Left lung (tissue), 10 donors: ENCODE data around the gene RSPO3. TPM values are rescaled to one million over a fixed set of nuclear protein-coding genes. Genes with fewer than 3 reads are reported as not detected.

Experiments used
- ATAC-seq: fragments of 200-7000 bp; cut with Tn5 transposase; one replicate; pipeline ENCODE4 v1.9.1; 2020; ENCODE audit warnings: moderate library complexity
- DNase-seq, 4 donors: peaks; one replicate each; pipeline ENCODE4 v3.0.0-alpha.2; 2013 to 2020
- H3K27ac ChIP-seq, 2 donors: fragments of 200-600 bp; sonication (generic) in 1 of 2; one replicate each; pipeline versions ENCODE4 v1.5.0 to v1.8.0; 2020 to 2021
- H3K27me3 ChIP-seq, 2 donors: fragments of 200-600 bp; sonication (generic) in 1 of 2; one replicate each; pipeline versions ENCODE4 v1.5.0 to v1.8.0; 2020 to 2021
- H3K36me3 ChIP-seq, 2 donors: fragments of 200-600 bp; sonication (generic) in 1 of 2; one replicate each; pipeline versions ENCODE4 v1.5.0 to v1.8.0; 2020 to 2021
- H3K4me1 ChIP-seq, 2 donors: fragments of 200-600 bp; one replicate each; pipeline ENCODE4 v1.8.0; 2021
- H3K4me3 ChIP-seq, 2 donors: fragments of 200-600 bp; sonication (generic) in 1 of 2; one replicate each; pipeline versions ENCODE4 v1.5.0 to v1.8.0; 2020 to 2021; ENCODE audit warnings: mild to moderate bottlenecking in 1 of 2
- H3K9me3 ChIP-seq, 2 donors: fragments of 200-600 bp; sonication (generic) in 1 of 2; one replicate each; pipeline versions ENCODE4 v1.5.0 to v1.8.0; 2020 to 2021
- CTCF ChIP-seq, 2 donors: fragments of 200-600 bp; sonication (generic) in 1 of 2; IDR thresholded peaks; one replicate each; pipeline versions ENCODE4 v1.5.0 to v1.8.0; 2021; ENCODE audit warnings: antibody characterized with exemption in 2 of 2
- intact Hi-C, 2 donors: fragments of 100-400 bp; cut with DNase I; formaldehyde crosslinking; loops; one replicate each; pipeline versions ENCODE4 v1.11.2 to v1.14.2; 2022
- polyA plus RNA-seq, 6 donors: library from polyadenylated mRNA; unstranded; fragments of 120-200 nt; gene quantifications; one replicate each; pipeline ENCODE4 v1.2.1, GENCODE V29; 2013; ENCODE audit not compliant: insufficient read length in 6 of 6
- total RNA-seq, 2 donors: library from RNA; stranded (reverse); fragmentation: NEBNext Ultra II Directional; extraction: Animal tissue kit (Norgen Biotek cat#: 25700); gene quantifications; one replicate each; pipeline ENCODE4 v1.2.1, GENCODE V29; 2021
- donor health status: DM: no; HTN: yes; CAD: no.
- donor health status: DM: no; HTN: no; CAD: no.

The RSPO3 gene
- total and polyA plus RNA-seq, 8 donors = 4.9 to 12.9 (median 5.9) TPM

- TF ChIP-seq CTCF (IDR thresholded peaks at IDR 0.05) = no peak
- Histone ChIP-seq H3K9me3 (no peaks in the 10 kb centered on the region), H3K27me3 (no peaks in the 10 kb centered on the region), H3K36me3 (no peaks in the 10 kb centered on the region), H3K4me3 (no peak overlapping the region), H3K4me1 (no peaks in the 10 kb centered on the region), H3K27ac (no peak overlapping the region)
- intact Hi-C loops = no loop called here
- ATAC-seq (no peak), DNase-seq (no peak)
Measured at GRCh38 chr6:127162836-127163235, 44.4 kb downstream of the RSPO3 start.

GRCh38 chr6:127164036-127164435 lies 45.6 kb downstream of the RSPO3 start:
- no peak for DNase-seq

GRCh38 chr6:127164565-127164964 lies 46.1 kb downstream of the RSPO3 start:
- DNase-seq (no peak), ATAC-seq (no peak)
- no peaks in the 10 kb centered on the region for H3K27me3 ChIP-seq
- H3K36me3 ChIP-seq = no peaks in the 10 kb centered on the region
- intact Hi-C loops = no loop called here
- H3K4me3 ChIP-seq = no peak overlapping the region
- no peaks in the 10 kb centered on the region for H3K9me3 ChIP-seq
- TF ChIP-seq CTCF (IDR thresholded peaks at IDR 0.05) = no peak
- no peak overlapping the region for H3K27ac ChIP-seq
- H3K4me1 ChIP-seq = no peaks in the 10 kb centered on the region

More at GRCh38 chr6:127164036-127164435, 45.6 kb downstream of the RSPO3 start:
- Histone ChIP-seq H3K27ac (no peak overlapping the region), H3K4me1 (no peaks in the 10 kb centered on the region), H3K36me3 (no peaks in the 10 kb centered on the region), H3K27me3 (no peaks in the 10 kb centered on the region), H3K4me3 (no peak overlapping the region), H3K9me3 (no peaks in the 10 kb centered on the region)
- ATAC-seq = no peak
- intact Hi-C loops = no loop called here
- no peak for TF ChIP-seq CTCF (IDR thresholded peaks at IDR 0.05)

- DNase-seq (peak in 2 of 4 donors; percentile 28 to 54), ATAC-seq (no peak)
- no peak for TF ChIP-seq CTCF (IDR thresholded peaks at IDR 0.05)
- intact Hi-C loops = no loop called here
- Histone ChIP-seq H3K4me1 (no peaks in the 10 kb centered on the region), H3K36me3 (no peaks in the 10 kb centered on the region), H3K27me3 (no peaks in the 10 kb centered on the region), H3K4me3 (no peak overlapping the region), H3K27ac (no peak overlapping the region), H3K9me3 (no peaks in the 10 kb centered on the region)
Measured at GRCh38 chr6:127173156-127173940, 54.9 kb downstream of the RSPO3 start.

GRCh38 chr6:127176146-127176545 lies 57.7 kb downstream of the RSPO3 start:
- no peak overlapping the region for H3K4me3 ChIP-seq
- H3K36me3 ChIP-seq = no peaks in the 10 kb centered on the region
- no peak for TF ChIP-seq CTCF (IDR thresholded peaks at IDR 0.05)
- no peak for ATAC-seq
- no peaks in the 10 kb centered on the region for H3K9me3 ChIP-seq
- no peak overlapping the region for H3K27ac ChIP-seq
- H3K4me1 ChIP-seq = no peaks in the 10 kb centered on the region
- H3K27me3 ChIP-seq = no peaks in the 10 kb centered on the region
- no peak for DNase-seq
- intact Hi-C loops = no loop called here
